Measurements from ENCODE around the gene NPC1.

DNA sequence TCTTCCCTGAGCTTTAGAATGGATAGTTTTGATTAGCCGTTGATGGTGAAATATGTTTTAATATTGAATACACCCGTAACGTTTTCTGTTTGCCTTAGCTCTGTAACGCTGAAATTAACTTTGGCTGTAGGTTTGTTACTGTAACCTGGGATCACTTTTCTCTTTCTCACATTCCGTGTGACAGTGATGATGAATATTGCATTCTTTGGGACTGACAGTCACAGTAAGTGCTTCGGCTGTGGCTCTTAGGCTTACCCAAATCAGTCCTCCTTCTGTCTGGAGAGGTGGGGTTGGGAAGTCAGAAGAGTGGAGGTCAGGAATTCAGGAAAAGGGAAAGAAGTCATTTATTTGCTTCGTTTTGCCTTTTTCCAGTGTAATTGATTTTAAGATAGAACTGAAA lies 65.0 kb downstream of the NPC1 start:
- TF ChIP-seq SP1 (IDR thresholded peaks at IDR 0.05): no peak
- TF ChIP-seq, protein P1, sequence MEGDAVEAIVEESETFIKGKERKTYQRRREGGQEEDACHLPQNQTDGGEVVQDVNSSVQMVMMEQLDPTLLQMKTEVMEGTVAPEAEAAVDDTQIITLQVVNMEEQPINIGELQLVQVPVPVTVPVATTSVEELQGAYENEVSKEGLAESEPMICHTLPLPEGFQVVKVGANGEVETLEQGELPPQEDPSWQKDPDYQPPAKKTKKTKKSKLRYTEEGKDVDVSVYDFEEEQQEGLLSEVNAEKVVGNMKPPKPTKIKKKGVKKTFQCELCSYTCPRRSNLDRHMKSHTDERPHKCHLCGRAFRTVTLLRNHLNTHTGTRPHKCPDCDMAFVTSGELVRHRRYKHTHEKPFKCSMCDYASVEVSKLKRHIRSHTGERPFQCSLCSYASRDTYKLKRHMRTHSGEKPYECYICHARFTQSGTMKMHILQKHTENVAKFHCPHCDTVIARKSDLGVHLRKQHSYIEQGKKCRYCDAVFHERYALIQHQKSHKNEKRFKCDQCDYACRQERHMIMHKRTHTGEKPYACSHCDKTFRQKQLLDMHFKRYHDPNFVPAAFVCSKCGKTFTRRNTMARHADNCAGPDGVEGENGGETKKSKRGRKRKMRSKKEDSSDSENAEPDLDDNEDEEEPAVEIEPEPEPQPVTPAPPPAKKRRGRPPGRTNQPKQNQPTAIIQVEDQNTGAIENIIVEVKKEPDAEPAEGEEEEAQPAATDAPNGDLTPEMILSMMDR (IDR thresholded peaks at IDR 0.05; ENCODE audit: low read depth, low read length, missing input control): no peak
- TF ChIP-seq YY1 (IDR thresholded peaks at IDR 0.05): no peak
- TF ChIP-seq, protein P2, sequence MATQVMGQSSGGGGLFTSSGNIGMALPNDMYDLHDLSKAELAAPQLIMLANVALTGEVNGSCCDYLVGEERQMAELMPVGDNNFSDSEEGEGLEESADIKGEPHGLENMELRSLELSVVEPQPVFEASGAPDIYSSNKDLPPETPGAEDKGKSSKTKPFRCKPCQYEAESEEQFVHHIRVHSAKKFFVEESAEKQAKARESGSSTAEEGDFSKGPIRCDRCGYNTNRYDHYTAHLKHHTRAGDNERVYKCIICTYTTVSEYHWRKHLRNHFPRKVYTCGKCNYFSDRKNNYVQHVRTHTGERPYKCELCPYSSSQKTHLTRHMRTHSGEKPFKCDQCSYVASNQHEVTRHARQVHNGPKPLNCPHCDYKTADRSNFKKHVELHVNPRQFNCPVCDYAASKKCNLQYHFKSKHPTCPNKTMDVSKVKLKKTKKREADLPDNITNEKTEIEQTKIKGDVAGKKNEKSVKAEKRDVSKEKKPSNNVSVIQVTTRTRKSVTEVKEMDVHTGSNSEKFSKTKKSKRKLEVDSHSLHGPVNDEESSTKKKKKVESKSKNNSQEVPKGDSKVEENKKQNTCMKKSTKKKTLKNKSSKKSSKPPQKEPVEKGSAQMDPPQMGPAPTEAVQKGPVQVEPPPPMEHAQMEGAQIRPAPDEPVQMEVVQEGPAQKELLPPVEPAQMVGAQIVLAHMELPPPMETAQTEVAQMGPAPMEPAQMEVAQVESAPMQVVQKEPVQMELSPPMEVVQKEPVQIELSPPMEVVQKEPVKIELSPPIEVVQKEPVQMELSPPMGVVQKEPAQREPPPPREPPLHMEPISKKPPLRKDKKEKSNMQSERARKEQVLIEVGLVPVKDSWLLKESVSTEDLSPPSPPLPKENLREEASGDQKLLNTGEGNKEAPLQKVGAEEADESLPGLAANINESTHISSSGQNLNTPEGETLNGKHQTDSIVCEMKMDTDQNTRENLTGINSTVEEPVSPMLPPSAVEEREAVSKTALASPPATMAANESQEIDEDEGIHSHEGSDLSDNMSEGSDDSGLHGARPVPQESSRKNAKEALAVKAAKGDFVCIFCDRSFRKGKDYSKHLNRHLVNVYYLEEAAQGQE (IDR thresholded peaks at IDR 0.05): no peak
- TF ChIP-seq MAX (IDR thresholded peaks at IDR 0.05): no peak
- TF ChIP-seq GABPA (IDR thresholded peaks at IDR 0.05 in 1 of 2, conservative IDR thresholded peaks at IDR 0.05 in 1 of 2): no peak
- no peak for TF ChIP-seq JUND (IDR thresholded peaks at IDR 0.05)
- no peak for TF ChIP-seq TAF1 (conservative IDR thresholded peaks at IDR 0.05)
- no peak for TF ChIP-seq FOXA1 (IDR thresholded peaks at IDR 0.05)
- TF ChIP-seq RAD21 (IDR thresholded peaks at IDR 0.05): no peak
- no peak for TF ChIP-seq EGR1 (IDR thresholded peaks at IDR 0.05; ENCODE audit: low read depth in 2 of 2)
- TF ChIP-seq RXRA (IDR thresholded peaks at IDR 0.05): no peak

Measured in liver (tissue), 3 donors.